ENCODE results near the gene BICRA.
"Not testable (repeated sequence)": the region's sequence is repeated elsewhere in the genome, so short reads cannot be mapped to it uniquely, and the experiment has no call there.

The BICRA gene

GRCh38 chr19:47694466-47695273 is 85.7 kb downstream of the BICRA start:
- no peak for DNase-seq (ENCODE audit: low spot score)

DNA sequence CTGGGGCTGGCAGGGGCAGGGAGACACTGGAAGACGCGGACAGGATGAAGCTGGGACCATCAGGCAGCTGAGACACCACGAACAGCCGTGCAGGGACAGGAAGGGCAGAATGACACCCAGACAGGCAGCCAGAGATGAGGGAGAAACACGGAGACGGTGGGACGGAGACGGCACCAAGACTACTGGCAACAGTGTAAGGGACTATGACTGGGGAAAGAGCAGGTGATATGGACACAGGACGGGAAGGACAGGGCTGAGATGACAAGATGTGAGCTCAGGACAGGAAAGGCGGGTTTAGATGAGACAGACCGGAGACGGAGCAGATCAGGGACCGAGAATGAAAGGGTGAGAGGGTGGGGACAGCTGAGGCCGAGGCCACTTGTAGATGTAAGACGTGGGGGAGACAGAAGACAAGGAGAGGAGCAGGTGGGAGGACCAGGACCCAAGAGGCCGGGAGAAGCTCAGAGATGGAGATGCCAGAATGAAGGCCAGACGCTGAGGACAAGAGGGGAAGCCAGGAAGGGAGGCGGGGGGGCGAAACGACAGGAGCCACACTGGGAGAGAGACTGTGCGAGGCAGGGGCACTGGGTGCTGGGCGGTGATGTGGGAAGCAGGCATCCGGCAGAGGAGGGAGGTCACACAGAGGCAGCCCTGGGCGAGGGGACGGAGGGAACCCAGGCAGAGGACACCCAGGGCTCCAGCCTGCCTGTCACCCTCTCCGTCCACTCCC is 86.8 kb downstream of the BICRA start:
- DNase-seq (ENCODE audit: low spot score), result no peak

DNA sequence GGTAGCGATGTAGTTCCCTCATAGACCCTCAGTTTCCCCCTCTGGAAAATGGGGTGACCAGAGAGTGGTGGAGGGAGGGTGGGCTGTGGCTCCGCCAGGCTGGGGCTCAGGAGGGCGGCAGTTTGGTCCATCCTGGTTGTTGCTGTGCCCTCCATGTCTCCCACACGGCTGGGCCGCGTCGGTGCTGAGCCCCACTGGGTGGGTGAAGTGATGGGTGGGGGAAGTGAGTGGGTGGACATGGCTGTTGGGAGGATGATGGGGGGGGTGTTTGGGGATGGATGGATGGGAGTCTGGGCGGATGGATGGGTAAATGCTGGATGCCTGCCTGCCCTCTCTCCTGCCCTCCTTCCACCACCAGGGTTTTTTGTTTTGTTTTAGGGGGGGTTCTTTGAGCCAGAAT is 87.7 kb downstream of the BICRA start:
- no peak for DNase-seq (ENCODE audit: low spot score)

DNA sequence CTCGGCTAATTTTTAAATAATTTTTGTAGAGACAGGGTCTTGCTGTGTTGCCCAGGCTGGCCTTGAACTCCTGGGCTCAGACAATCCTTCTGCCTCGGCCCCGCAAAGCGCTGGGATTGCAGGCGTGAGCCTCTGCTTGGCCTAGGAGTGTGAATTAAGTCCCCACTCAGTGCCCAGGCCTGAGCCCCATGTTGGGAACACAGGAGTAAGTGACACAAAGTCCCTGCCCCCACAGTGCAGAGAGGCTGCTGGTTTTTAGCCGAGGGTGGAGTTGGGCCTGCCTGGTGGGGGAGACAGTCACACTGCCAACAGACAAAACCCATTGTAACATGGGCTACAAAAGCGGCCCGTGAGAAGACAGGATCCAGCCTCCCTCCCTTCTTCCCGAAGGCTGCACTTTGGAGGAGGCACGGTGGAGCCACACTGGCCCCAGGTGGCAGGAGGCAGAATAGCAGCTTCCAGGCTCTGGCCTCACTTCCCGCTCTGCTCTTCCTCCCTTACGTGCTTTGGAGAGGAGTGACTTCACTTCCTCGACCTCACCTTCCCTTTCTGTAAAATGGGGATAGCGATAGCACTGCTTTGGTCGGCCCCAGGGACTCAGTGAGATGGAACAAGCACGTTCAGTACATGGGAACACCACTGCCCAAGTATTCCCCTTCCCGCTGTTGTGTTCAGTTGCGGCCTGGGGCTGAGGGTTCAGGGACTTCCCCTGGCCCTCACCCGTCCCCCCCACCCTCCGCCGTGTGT is 89.1 kb downstream of the BICRA start:
- peak; percentile 70 for DNase-seq (ENCODE audit: low spot score)

GRCh38 chr19:47698631-47699359 is 89.9 kb downstream of the BICRA start:
- DNase-seq (ENCODE audit: low spot score), result no peak

DNA sequence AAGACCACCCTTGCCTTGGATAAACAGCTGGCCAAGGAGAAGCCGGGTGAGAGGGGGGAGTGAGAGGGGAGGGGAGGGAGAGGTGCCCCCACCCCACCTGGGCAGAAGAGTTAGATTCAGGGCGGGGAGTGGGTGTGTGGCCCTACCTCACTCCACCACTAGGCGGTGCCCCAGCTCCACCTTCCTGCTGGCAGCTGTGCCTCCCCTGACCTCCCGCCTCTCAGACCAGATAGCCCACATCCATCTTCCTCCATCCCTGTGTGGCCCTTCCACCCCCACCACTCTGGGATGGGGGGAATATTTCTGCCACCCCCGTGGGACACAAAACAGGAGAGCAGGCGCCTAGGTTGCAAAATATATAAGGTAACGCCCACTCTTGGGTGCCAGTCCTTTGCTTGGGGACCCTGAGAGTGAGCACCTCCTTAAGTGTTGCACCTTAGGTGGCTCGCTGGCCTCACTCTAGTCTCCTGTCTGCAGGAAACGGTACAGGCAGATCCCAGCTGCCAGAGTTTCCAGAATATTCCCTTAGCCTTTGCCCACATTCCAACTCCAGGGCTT is 90.5 kb downstream of the BICRA start:
- peak; percentile 63 for DNase-seq (ENCODE audit: low spot score)

GRCh38 chr19:47700934-47701716 is 92.2 kb downstream of the BICRA start:
- no peak for DNase-seq (ENCODE audit: low spot score)

GRCh38 chr19:47701717-47702552 is 93.0 kb downstream of the BICRA start:
- no peak for DNase-seq (ENCODE audit: low spot score)

DNA sequence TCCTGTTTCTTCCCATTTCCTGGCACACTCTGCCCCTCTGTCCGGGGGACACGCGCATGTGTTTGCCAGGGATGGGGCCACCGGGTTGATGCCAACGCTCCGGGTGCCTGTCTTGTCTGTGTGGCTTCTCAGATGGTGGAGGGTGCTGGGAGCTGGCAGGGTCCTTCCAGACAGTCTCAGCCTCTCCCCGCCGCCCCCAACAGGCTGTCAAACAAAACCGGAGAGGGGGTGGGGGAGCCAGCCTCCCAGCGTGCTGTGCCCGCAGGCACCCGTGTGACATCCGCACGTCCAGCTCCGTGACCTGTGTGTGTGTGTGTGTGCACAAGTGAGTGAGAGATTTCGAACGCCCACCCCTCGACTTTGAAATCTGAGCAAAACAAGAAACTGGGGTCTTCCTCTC is 93.7 kb downstream of the BICRA start:
- DNase-seq (ENCODE audit: low spot score), result no peak

DNA sequence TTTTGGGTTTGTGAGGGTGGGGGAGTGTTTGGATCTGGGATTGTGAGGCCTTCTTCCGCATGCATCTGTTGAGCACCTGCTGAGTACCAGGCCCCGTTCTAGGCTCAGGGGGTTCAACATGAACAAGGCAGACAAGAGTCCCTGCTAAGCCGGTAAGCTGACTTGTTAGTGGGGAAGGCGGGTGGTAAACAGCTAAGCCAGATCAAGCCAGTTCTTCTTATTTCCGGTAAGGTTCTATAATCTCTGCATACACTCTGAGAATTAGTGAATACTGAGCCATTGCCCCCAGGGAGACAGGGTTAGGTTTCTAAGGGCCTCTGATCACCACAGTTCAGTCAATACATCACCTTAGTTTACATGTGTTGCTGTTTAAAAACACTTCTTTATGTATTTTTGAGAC is 94.4 kb downstream of the BICRA start:
- DNase-seq (ENCODE audit: low spot score), result no peak

- no peak for DNase-seq (ENCODE audit: low spot score)
These were observed 95.1 kb downstream of the BICRA start for GRCh38 chr19:47704024-47704423.

- DNase-seq (ENCODE audit: low spot score), result no peak
These were observed 95.7 kb downstream of the BICRA start for GRCh38 chr19:47704656-47705055.

DNA sequence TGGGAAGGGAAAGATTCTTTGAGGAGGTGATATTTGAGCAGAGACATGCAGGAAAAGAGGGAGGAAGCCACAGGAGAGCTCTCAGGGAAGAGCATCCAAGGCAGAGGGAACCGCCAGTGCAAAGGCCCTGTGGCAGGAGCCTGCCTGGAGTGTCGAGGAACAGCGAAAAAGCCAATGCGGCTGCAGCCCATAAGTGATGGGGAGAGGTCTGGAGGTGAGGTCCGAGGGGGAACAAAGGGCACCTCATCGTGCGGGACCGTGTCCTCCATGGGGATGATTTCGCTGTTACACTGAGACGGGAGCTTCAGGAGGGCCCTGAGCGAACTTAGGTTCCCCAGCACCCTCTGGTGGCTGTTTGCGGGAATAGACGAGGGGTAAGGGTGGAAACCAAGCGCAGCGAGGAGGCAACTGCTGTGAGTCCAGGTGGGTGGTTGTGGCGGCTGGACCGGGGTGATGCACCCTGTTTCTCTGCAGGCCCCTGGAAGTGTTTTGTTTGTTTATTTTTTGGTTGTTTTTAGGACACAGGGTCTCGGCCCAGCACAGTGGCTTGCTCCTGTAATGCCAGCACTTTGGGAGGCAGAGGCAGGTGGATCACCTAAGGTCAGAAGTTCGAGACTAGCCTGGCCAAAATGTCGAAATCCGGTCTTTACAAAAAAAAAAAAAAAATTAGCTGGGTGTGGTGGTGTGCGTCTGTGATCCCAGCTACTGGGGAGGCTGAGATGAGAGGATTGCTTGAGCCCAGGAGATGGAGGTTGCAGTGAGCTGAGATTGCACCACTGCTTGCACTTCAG is 98.4 kb downstream of the BICRA start:
- DNase-seq (ENCODE audit: low spot score), result peak; percentile 89

DNA sequence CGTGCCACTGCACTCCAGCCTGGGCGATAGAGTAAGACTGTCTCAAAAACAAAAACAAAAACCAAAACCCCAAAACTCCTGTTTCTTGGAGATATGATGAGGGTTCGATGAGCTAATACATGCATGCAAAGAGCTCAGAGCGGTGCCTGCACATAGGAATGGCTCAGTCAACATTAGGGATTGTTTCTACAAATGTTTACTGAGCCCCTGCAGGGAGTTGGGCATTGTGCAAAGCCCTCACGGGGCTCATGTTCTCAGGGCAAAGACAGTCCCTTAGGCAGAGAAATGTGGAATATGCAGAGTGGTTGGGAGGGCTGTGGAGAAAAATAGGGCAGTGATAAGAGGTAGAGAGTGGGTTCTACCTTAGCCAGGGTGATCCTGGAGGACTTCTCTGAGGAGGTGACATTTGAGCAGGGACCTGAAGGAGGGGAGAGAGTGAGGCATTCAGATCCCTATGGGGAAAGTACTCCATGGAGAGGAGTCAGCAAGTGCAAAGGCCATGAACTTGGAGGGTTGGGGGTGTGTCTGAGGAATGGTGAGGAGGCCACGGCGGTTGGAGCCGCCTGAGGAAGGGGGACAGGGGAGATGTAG is 102.8 kb downstream of the BICRA start:
- DNase-seq (ENCODE audit: low spot score), result no peak

- peak; percentile 22 for DNase-seq (ENCODE audit: low spot score)
These were observed 104.4 kb downstream of the BICRA start, which contains the start of gene EHD2 for GRCh38 chr19:47713046-47714021. Gene EHD2, plus strand, starts transcription at chr19:47713422. Its CDS starts 3,191 bp downstream, at chr19:47716613.

DNA sequence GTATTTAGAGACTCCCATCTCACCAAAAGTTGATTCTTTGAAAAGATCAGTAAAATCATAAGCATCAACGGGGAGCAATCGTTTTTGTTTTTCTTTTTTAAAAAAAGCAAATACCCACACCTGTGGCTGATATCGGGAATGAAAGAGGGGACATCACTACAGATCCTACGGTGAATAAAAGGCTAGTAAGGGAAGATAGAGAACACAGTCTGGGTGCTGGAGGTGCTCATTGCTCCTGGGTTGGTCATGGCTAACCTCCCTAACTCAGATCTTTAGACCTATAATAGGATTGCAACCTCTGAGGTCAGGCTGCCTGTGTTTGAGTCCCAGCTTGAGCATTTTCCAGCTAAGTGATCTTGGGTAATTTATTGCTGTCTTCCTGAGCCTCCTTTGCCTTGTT is 105.4 kb downstream of the BICRA start:
- no peak for DNase-seq (ENCODE audit: low spot score)

GRCh38 chr19:47714855-47715254 is 105.9 kb downstream of the BICRA start:
- not testable (repeated sequence) for DNase-seq (ENCODE audit: low spot score)
